Measurements from ENCODE around the gene ATP9B. TPM values are rescaled to one million over a fixed set of nuclear protein-coding genes. Genes with fewer than 3 reads are reported as not detected.

The ATP9B gene
- total and polyA plus RNA-seq, 10 of the 15 experiments (the other 5 are each of a cell fraction or from before 2014, with no cell fraction given) = 0.74 to 20.7 (median 12.9) TPM

DNA sequence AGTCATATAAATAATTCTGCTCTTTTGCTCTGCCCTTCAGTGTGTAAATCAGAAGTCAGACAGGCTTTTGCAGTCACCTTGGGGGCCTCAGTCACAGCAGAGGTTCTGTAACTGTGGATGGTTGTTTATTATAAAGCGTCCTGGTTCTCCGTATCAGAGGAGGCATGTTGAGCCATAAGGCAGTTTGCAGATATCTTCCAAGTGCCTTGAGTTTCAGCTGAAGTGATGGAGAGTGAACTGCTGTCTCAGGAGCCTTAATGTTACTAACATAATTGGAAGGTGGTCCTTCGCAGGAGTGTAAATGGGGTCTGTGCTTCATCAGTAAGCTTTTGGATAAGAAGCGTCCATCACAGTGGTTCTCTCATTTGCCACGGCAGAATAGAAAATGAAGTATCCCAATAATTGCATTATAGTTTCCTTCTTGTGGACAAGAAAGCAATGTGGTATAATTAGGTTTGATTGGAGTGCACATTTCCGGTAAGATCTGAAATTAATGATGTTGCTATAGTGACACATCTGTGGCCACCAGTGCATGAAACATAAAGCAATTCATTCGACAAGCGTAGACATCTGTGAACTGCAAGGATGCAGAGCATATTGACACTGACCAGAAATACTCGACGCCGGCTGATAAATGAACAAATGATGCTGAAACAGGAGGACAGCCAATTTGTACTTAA, 214.1 kb downstream of the ATP9B start (continued):
- no peak for TF ChIP-seq ZZZ3 (IDR thresholded peaks at IDR 0.05; ENCODE audit: control insufficient read depth, insufficient read length, low read depth)

DNA sequence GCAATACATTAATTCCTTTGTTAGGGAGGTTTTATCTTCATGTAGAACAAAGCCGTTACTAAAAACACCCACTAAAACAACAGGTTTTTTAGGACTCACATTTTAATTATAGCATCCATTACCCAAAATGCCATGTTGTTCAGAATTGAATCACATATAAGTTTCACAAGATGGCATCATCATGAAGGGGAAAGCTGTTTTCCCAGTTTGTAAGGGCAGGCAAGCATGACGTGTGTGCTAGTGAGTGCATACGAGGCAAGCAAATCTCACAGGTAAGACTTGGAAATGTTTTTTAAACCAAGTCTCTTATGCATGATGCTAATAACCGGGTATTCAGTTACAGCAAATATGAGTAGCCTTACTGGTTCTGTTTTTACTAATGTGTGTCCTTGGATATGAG, 214.7 kb downstream of the ATP9B start:
- in situ Hi-C loops (cut with MboI) (no loop called here), intact Hi-C loops (cut with micrococcal nuclease; ENCODE audit: unreplicated experiment) (no loop called here)
- no peak for ATAC-seq
- H3K27me3 ChIP-seq (replicated peaks in 1 of 2; ENCODE audit: control insufficient read depth in 2 of 2, insufficient read depth in 2 of 2, low read length in 1 of 2) = no peaks in the 10 kb centered on the region
- H3K4me3 ChIP-seq = no peak overlapping the region
- RAD21 ChIA-PET (ENCODE audit: unreplicated experiment) = no interaction called here
- no peak for DNase-seq (ENCODE audit: low read depth, low spot score)
- POLR2A ChIA-PET = no interaction called here
- no peak overlapping the region for H3K4me2 ChIP-seq (ENCODE audit: control insufficient read depth, insufficient read depth)
- BruUV-seq (replicated peaks) = no TSS peak
- no peak overlapping the region for H3K9ac ChIP-seq (ENCODE audit: control insufficient read depth, insufficient read depth, low read length)
- FAIRE-seq = no peak
- 13% methylated on average over 4 of the region's 4 CpGs for WGBS (ENCODE audit: insufficient coverage, insufficient replicate concordance, low lambda C conversion rate, missing lambda C conversion rate)
- H2AFZ ChIP-seq (ENCODE audit: control insufficient read depth, low read depth, low read length) = no peak overlapping the region
- CTCF ChIA-PET = no interaction called here
- no peaks in the 10 kb centered on the region for H3K9me3 ChIP-seq (replicated peaks; ENCODE audit: control insufficient read depth, insufficient read depth, low read length)
- H3K4me1 ChIP-seq (ENCODE audit: control insufficient read depth, insufficient read depth, low read length) = no peaks in the 10 kb centered on the region
- SMC1A ChIA-PET (ENCODE audit: uncharacterized antibody, unreplicated experiment) = no interaction called here
- H3K79me2 ChIP-seq (ENCODE audit: control insufficient read depth, insufficient read depth, low read length) = no peaks in the 10 kb centered on the region
- TF ChIP-seq, protein P1, sequence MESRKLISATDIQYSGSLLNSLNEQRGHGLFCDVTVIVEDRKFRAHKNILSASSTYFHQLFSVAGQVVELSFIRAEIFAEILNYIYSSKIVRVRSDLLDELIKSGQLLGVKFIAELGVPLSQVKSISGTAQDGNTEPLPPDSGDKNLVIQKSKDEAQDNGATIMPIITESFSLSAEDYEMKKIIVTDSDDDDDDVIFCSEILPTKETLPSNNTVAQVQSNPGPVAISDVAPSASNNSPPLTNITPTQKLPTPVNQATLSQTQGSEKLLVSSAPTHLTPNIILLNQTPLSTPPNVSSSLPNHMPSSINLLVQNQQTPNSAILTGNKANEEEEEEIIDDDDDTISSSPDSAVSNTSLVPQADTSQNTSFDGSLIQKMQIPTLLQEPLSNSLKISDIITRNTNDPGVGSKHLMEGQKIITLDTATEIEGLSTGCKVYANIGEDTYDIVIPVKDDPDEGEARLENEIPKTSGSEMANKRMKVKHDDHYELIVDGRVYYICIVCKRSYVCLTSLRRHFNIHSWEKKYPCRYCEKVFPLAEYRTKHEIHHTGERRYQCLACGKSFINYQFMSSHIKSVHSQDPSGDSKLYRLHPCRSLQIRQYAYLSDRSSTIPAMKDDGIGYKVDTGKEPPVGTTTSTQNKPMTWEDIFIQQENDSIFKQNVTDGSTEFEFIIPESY (IDR thresholded peaks at IDR 0.05) = no peak
- no peak for TF ChIP-seq HCFC1 (IDR thresholded peaks at IDR 0.05; ENCODE audit: low read length)
- no peak for TF ChIP-seq KDM1A (IDR thresholded peaks at IDR 0.05; ENCODE audit: borderline replicate concordance)
- TF ChIP-seq RCOR1 (conservative IDR thresholded peaks at IDR 0.05; ENCODE audit: low read depth, low read length) = no peak
- TF ChIP-seq, protein P2, sequence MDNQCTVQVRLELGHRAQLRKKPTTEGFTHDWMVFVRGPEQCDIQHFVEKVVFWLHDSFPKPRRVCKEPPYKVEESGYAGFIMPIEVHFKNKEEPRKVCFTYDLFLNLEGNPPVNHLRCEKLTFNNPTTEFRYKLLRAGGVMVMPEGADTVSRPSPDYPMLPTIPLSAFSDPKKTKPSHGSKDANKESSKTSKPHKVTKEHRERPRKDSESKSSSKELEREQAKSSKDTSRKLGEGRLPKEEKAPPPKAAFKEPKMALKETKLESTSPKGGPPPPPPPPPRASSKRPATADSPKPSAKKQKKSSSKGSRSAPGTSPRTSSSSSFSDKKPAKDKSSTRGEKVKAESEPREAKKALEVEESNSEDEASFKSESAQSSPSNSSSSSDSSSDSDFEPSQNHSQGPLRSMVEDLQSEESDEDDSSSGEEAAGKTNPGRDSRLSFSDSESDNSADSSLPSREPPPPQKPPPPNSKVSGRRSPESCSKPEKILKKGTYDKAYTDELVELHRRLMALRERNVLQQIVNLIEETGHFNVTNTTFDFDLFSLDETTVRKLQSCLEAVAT (IDR thresholded peaks at IDR 0.05) = no peak
- TF ChIP-seq, protein P3, sequence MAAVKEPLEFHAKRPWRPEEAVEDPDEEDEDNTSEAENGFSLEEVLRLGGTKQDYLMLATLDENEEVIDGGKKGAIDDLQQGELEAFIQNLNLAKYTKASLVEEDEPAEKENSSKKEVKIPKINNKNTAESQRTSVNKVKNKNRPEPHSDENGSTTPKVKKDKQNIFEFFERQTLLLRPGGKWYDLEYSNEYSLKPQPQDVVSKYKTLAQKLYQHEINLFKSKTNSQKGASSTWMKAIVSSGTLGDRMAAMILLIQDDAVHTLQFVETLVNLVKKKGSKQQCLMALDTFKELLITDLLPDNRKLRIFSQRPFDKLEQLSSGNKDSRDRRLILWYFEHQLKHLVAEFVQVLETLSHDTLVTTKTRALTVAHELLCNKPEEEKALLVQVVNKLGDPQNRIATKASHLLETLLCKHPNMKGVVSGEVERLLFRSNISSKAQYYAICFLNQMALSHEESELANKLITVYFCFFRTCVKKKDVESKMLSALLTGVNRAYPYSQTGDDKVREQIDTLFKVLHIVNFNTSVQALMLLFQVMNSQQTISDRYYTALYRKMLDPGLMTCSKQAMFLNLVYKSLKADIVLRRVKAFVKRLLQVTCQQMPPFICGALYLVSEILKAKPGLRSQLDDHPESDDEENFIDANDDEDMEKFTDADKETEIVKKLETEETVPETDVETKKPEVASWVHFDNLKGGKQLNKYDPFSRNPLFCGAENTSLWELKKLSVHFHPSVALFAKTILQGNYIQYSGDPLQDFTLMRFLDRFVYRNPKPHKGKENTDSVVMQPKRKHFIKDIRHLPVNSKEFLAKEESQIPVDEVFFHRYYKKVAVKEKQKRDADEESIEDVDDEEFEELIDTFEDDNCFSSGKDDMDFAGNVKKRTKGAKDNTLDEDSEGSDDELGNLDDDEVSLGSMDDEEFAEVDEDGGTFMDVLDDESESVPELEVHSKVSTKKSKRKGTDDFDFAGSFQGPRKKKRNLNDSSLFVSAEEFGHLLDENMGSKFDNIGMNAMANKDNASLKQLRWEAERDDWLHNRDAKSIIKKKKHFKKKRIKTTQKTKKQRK (IDR thresholded peaks at IDR 0.05; ENCODE audit: low read depth, low read length) = no peak
- no peak for TF ChIP-seq PML (IDR thresholded peaks at IDR 0.05; ENCODE audit: low read length)
- no peak for TF ChIP-seq IKZF1 (conservative IDR thresholded peaks at IDR 0.05)
- TF ChIP-seq, protein P4, sequence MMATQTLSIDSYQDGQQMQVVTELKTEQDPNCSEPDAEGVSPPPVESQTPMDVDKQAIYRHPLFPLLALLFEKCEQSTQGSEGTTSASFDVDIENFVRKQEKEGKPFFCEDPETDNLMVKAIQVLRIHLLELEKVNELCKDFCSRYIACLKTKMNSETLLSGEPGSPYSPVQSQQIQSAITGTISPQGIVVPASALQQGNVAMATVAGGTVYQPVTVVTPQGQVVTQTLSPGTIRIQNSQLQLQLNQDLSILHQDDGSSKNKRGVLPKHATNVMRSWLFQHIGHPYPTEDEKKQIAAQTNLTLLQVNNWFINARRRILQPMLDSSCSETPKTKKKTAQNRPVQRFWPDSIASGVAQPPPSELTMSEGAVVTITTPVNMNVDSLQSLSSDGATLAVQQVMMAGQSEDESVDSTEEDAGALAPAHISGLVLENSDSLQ (IDR thresholded peaks at IDR 0.05) = no peak
- TF ChIP-seq JUND (IDR thresholded peaks at IDR 0.05; ENCODE audit: low read depth, low read length) = no peak
- TF ChIP-seq, protein P5, sequence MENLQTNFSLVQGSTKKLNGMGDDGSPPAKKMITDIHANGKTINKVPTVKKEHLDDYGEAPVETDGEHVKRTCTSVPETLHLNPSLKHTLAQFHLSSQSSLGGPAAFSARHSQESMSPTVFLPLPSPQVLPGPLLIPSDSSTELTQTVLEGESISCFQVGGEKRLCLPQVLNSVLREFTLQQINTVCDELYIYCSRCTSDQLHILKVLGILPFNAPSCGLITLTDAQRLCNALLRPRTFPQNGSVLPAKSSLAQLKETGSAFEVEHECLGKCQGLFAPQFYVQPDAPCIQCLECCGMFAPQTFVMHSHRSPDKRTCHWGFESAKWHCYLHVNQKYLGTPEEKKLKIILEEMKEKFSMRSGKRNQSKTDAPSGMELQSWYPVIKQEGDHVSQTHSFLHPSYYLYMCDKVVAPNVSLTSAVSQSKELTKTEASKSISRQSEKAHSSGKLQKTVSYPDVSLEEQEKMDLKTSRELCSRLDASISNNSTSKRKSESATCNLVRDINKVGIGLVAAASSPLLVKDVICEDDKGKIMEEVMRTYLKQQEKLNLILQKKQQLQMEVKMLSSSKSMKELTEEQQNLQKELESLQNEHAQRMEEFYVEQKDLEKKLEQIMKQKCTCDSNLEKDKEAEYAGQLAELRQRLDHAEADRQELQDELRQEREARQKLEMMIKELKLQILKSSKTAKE (IDR thresholded peaks at IDR 0.05; ENCODE audit: low read depth, poor library complexity, severe bottlenecking) = no peak
- no peaks in the 10 kb centered on the region for H4K20me1 ChIP-seq (ENCODE audit: control insufficient read depth, insufficient read depth)
- no peaks in the 10 kb centered on the region; a peak in 1 of 4 replicates for H3K36me3 ChIP-seq (ENCODE audit: control insufficient read depth in 2 of 2, insufficient read depth in 2 of 2, low read length in 1 of 2)
- H3K27ac ChIP-seq (ENCODE audit: control insufficient read depth, insufficient read depth) = no peak overlapping the region
